ENCODE results near the gene TUBGCP6.

DNA sequence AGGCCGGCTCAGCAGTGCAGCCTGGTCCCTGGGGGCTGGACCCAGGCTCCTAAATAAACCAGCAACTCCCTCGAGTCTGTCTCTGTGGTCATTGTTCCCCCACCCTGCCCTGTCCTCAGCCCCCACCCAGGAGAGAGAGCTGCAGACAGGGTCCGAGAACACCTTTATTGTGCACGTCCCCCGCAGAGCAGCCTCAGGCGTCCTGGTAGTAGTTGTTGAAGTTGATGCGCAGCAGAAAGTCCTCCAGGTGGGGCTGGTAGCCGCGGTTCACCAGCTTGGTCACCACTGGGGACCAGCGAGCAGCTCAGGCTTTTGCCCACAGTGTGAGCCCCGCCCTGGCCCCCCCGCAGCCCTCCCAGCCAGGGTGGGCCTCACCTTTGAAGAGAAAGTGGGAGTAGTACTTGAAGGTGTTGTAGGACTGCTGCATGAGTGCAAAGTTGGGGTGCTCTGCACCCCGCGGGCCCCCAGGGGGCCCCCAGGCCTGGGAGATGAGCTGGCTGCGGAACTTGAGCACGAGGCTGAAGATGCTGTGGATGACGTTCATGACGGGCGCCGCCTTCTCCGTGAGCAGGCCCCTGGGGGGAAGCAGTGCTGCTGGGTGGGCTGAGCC is 27.2 kb downstream of the TUBGCP6 start:
- TF ChIP-seq, protein P1, sequence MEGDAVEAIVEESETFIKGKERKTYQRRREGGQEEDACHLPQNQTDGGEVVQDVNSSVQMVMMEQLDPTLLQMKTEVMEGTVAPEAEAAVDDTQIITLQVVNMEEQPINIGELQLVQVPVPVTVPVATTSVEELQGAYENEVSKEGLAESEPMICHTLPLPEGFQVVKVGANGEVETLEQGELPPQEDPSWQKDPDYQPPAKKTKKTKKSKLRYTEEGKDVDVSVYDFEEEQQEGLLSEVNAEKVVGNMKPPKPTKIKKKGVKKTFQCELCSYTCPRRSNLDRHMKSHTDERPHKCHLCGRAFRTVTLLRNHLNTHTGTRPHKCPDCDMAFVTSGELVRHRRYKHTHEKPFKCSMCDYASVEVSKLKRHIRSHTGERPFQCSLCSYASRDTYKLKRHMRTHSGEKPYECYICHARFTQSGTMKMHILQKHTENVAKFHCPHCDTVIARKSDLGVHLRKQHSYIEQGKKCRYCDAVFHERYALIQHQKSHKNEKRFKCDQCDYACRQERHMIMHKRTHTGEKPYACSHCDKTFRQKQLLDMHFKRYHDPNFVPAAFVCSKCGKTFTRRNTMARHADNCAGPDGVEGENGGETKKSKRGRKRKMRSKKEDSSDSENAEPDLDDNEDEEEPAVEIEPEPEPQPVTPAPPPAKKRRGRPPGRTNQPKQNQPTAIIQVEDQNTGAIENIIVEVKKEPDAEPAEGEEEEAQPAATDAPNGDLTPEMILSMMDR (IDR thresholded peaks at IDR 0.05; ENCODE audit: low read depth, low read length, poor library complexity, severe bottlenecking) = no peak
- no peak for TF ChIP-seq EZH2phosphoT487 (IDR thresholded peaks at IDR 0.05; ENCODE audit: borderline replicate concordance, low read length)
